Keratinocyte (primary cell): ENCODE results near the gene TMEM115. TPM values are rescaled to one million over a fixed set of nuclear protein-coding genes. Genes with fewer than 3 reads are reported as not detected.

ENCODE experiments used
- DNase-seq: peaks from one replicate; pipeline ENCODE4 v3.0.0-alpha.2; 2011; ENCODE audit warnings: low read depth, missing footprints, low spot score
- FAIRE-seq: peaks from 2 replicates; lab custom pipeline; 2011; peaks lifted over from hg19 to GRCh38; lab: Jason Lieb, UNC
- H2AFZ ChIP-seq: 2 replicates; pipeline ENCODE4 v1.6.0; 2012; ENCODE audit warnings: low read length, control low read depth, inconsistent platforms; ENCODE audit not compliant: control insufficient read depth
- H3K27ac ChIP-seq: 2 replicates; pipeline ENCODE4 v1.5.1; 2011; ENCODE audit warnings: low read length; ENCODE audit not compliant: control insufficient read depth, insufficient read depth
- H3K27me3 ChIP-seq: 3 replicates; pipeline ENCODE4 v1.6.0; 2011; ENCODE audit warnings: low read length; ENCODE audit not compliant: control insufficient read depth, insufficient read depth; ENCODE audit errors: extremely low read depth
- H3K36me3 ChIP-seq, 2 experiments: 2 replicates in 1 of 2; 3 replicates in 1 of 2; pipeline ENCODE4 v1.5.1; 2011; ENCODE audit warnings: low read length in 2 of 2, mild to moderate bottlenecking in 1 of 2; ENCODE audit not compliant: control insufficient read depth in 2 of 2, insufficient read depth in 2 of 2; ENCODE audit errors: extremely low read depth in 1 of 2
- H3K4me1 ChIP-seq: 3 replicates; pipeline ENCODE4 v1.5.1; 2011; ENCODE audit warnings: low read length; ENCODE audit not compliant: control insufficient read depth, insufficient read depth; ENCODE audit errors: extremely low read depth
- H3K4me2 ChIP-seq: 3 replicates; pipeline ENCODE4 v1.6.0; 2011; ENCODE audit warnings: low read depth, low read length; ENCODE audit not compliant: control insufficient read depth, insufficient read depth; ENCODE audit errors: extremely low read depth
- H3K4me3 ChIP-seq, 3 experiments: fragments of 200-600 bp in 1 of 3; sonication (generic) in 1 of 3; 2 replicates in 2 of 3; 3 replicates in 1 of 3; pipeline ENCODE4 v1.5.1; 2011 to 2016; ENCODE audit warnings: low read length in 3 of 3, mild to moderate bottlenecking in 3 of 3, control low read depth in 2 of 3, inconsistent platforms in 1 of 3, low read depth in 1 of 3, mixed read lengths in 1 of 3, mixed run types in 1 of 3, moderate library complexity in 1 of 3; ENCODE audit not compliant: control insufficient read depth in 2 of 3, insufficient read depth in 2 of 3; ENCODE audit errors: extremely low read depth in 1 of 3
- H3K79me2 ChIP-seq: 2 replicates; pipeline ENCODE4 v1.6.0; 2012; ENCODE audit warnings: low read length; ENCODE audit not compliant: control insufficient read depth, insufficient read depth
- H3K9ac ChIP-seq: 3 replicates; pipeline ENCODE4 v1.6.0; 2011; ENCODE audit warnings: low read length; ENCODE audit not compliant: control insufficient read depth, insufficient read depth; ENCODE audit errors: extremely low read depth
- H3K9me1 ChIP-seq: 3 replicates; pipeline ENCODE4 v1.6.0; 2011; ENCODE audit warnings: low read length; ENCODE audit not compliant: control insufficient read depth, insufficient read depth; ENCODE audit errors: extremely low read depth
- H3K9me3 ChIP-seq: 2 replicates; pipeline ENCODE4 v1.5.1; 2012; ENCODE audit warnings: low read depth, low read length; ENCODE audit not compliant: control insufficient read depth
- H4K20me1 ChIP-seq: 3 replicates; pipeline ENCODE4 v1.6.0; 2011; ENCODE audit warnings: low read length; ENCODE audit not compliant: control insufficient read depth, insufficient read depth; ENCODE audit errors: extremely low read depth
- CTCF ChIP-seq, 3 experiments: IDR thresholded peaks in 1 of 3; conservative IDR thresholded peaks in 1 of 3; optimal IDR thresholded peaks in 1 of 3; 2 replicates in 2 of 3; 3 replicates in 1 of 3; pipeline versions ENCODE3 to v1.5.1; 2011; ENCODE audit warnings: low read length in 3 of 3, mild to moderate bottlenecking in 3 of 3, moderate library complexity in 2 of 3, control low read depth in 1 of 3, inconsistent platforms in 1 of 3; ENCODE audit not compliant: insufficient read depth in 2 of 3; ENCODE audit errors: extremely low read depth in 1 of 3
- EZH2 ChIP-seq: IDR thresholded peaks from one replicate; pipeline ENCODE4 v1.6.1; 2012; ENCODE audit warnings: inconsistent platforms, mild to moderate bottlenecking, low read length, moderate library complexity
- dilution Hi-C: fragments of 300-500 bp; cut with MboI; formaldehyde crosslinking; loops from one replicate; pipeline ENCODE4 v1.7.0; 2020; ENCODE audit warnings: low sequenced_read_pairs; ENCODE audit not compliant: extremely low pct_ligation_motif_present
- polyA plus RNA-seq, 5 experiments: library from polyadenylated mRNA; depleted of rRNA in 3 of 5; stranded (reverse) in 3 of 5; stranded (forward) in 1 of 5; unstranded in 1 of 5; fragments of >200 nt; gene quantifications; 1 replicate in 1 of 5; 2 replicates in 3 of 5; 3 replicates in 1 of 5; pipeline versions ENCODE4 v1.2.1 to v1.2.3, GENCODE V29; 2011 to 2012; ENCODE audit warnings: missing spikeins in 2 of 5, low read depth in 1 of 5, low replicate concordance in 1 of 5

Gene TMEM115
- polyA plus RNA-seq, 1 donor (not counting 4 experiments of a cell fraction or from before 2014, with no cell fraction given) = 22.4 TPM

- Histone ChIP-seq H3K9me3 (no peaks in the 10 kb centered on the region), H3K4me2 (no peak overlapping the region), H4K20me1 (no peaks in the 10 kb centered on the region), H3K9ac (no peak overlapping the region), H3K36me3 (peaks cover 13 to 18% of the 10 kb centered on the region in 2 experiments), H3K27ac (no peak overlapping the region), H3K27me3 (no peaks in the 10 kb centered on the region), H2AFZ (no peak overlapping the region), H3K4me3 (no peak overlapping the region), H3K4me1 (peaks cover 21% of the 10 kb centered on the region), H3K79me2 (peaks cover 29% of the 10 kb centered on the region), H3K9me1 (no peaks in the 10 kb centered on the region)
- FAIRE-seq (no peak), DNase-seq (no peak)
- dilution Hi-C loops = no loop called here
- TF ChIP-seq CTCF (optimal IDR thresholded peaks at IDR 0.05 in 1 of 3, IDR thresholded peaks at IDR 0.05 in 1 of 3, conservative IDR thresholded peaks at IDR 0.05 in 1 of 3; ENCODE audit: extremely low read depth in 1 of 3, insufficient read depth in 2 of 3, low read length in 3 of 3) (no peak), EZH2 (no peak)
These were observed 34.2 kb downstream of the TMEM115 start for GRCh38 chr3:50325113-50325480.

GRCh38 chr3:50324351-50325112 is 34.8 kb downstream of the TMEM115 start:
- TF ChIP-seq CTCF (optimal IDR thresholded peaks at IDR 0.05 in 1 of 3, IDR thresholded peaks at IDR 0.05 in 1 of 3, conservative IDR thresholded peaks at IDR 0.05 in 1 of 3; ENCODE audit: extremely low read depth in 1 of 3, insufficient read depth in 2 of 3, low read length in 3 of 3) (peak in 2 of 3 experiments; percentile 88 to 89), EZH2 (no peak)
- Histone ChIP-seq H3K79me2 (peaks cover 35% of the 10 kb centered on the region), H3K4me2 (no peak overlapping the region), H3K27ac (no peak overlapping the region), H3K9ac (no peak overlapping the region), H3K4me1 (peaks cover 26% of the 10 kb centered on the region), H4K20me1 (no peaks in the 10 kb centered on the region), H2AFZ (no peak overlapping the region), H3K27me3 (no peaks in the 10 kb centered on the region), H3K4me3 (no peak overlapping the region), H3K9me1 (no peaks in the 10 kb centered on the region), H3K9me3 (no peaks in the 10 kb centered on the region), H3K36me3 (peaks cover 14 to 17% of the 10 kb centered on the region in 2 experiments)
- DNase-seq (no peak), FAIRE-seq (peak; percentile 75)
- dilution Hi-C loops = no loop called here
